Measurements from ENCODE around the gene ENOX1. TPM values are rescaled to one million over a fixed set of nuclear protein-coding genes. Genes with fewer than 3 reads are reported as not detected.

Gene ENOX1
- total RNA-seq, 2 donors from 2014 or later, result 0.22 to 1.4 TPM

- Histone ChIP-seq H3K4me3 (no peak overlapping the region), H3K27ac (no peak overlapping the region), H3K9me3 (no peaks in the 10 kb centered on the region), H3K4me1 (no peaks in the 10 kb centered on the region), H3K9ac (ENCODE audit: low read depth in 2 of 2, low read length in 2 of 2) (no peak overlapping the region), H3K27me3 (no peaks in the 10 kb centered on the region), H3K36me3 (no peaks in the 10 kb centered on the region)
- no peak for TF ChIP-seq CTCF (IDR thresholded peaks at IDR 0.05)
- intact Hi-C loops (cut with DNase I), result no loop called here
- DNase-seq, result no peak
Observed at GRCh38 chr13:43464578-43465264, 322.1 kb downstream of the ENOX1 start.

- no peaks in the 10 kb centered on the region for H3K4me1 ChIP-seq
- no peak overlapping the region for H3K4me3 ChIP-seq
- intact Hi-C loops (cut with DNase I), result no loop called here
- H3K36me3 ChIP-seq, result no peaks in the 10 kb centered on the region
- no peaks in the 10 kb centered on the region for H3K27me3 ChIP-seq
- no peak overlapping the region for H3K9ac ChIP-seq (ENCODE audit: low read depth in 2 of 2, low read length in 2 of 2)
- TF ChIP-seq CTCF (IDR thresholded peaks at IDR 0.05), result no peak
- DNase-seq, result no peak
- no peaks in the 10 kb centered on the region for H3K9me3 ChIP-seq
- no peak overlapping the region for H3K27ac ChIP-seq
Observed at GRCh38 chr13:43448605-43449336, 338.0 kb downstream of the ENOX1 start.

GRCh38 chr13:43446126-43446525 lies 340.6 kb downstream of the ENOX1 start:
- Histone ChIP-seq H3K4me1 (no peaks in the 10 kb centered on the region), H3K36me3 (no peaks in the 10 kb centered on the region), H3K27ac (no peak overlapping the region), H3K4me3 (no peak overlapping the region), H3K27me3 (no peaks in the 10 kb centered on the region), H3K9me3 (no peaks in the 10 kb centered on the region), H3K9ac (ENCODE audit: low read depth in 2 of 2, low read length in 2 of 2) (no peak overlapping the region)
- no peak for DNase-seq
- no peak for TF ChIP-seq CTCF (IDR thresholded peaks at IDR 0.05)
- intact Hi-C loops (cut with DNase I), result no loop called here

GRCh38 chr13:43445668-43446067 lies 341.1 kb downstream of the ENOX1 start:
- Histone ChIP-seq H3K4me3 (no peak overlapping the region), H3K9me3 (no peaks in the 10 kb centered on the region), H3K9ac (ENCODE audit: low read depth in 2 of 2, low read length in 2 of 2) (no peak overlapping the region), H3K4me1 (no peaks in the 10 kb centered on the region), H3K27ac (no peak overlapping the region), H3K36me3 (no peaks in the 10 kb centered on the region), H3K27me3 (no peaks in the 10 kb centered on the region)
- no peak for TF ChIP-seq CTCF (IDR thresholded peaks at IDR 0.05)
- intact Hi-C loops (cut with DNase I), result no loop called here
- no peak for DNase-seq

GRCh38 chr13:43444081-43444480 lies 342.7 kb downstream of the ENOX1 start:
- H3K9me3 ChIP-seq, result no peaks in the 10 kb centered on the region
- no peak overlapping the region for H3K9ac ChIP-seq (ENCODE audit: low read depth in 2 of 2, low read length in 2 of 2)
- no peaks in the 10 kb centered on the region for H3K36me3 ChIP-seq
- H3K4me3 ChIP-seq, result no peak overlapping the region
- no peak for DNase-seq
- no peak for TF ChIP-seq CTCF (IDR thresholded peaks at IDR 0.05)
- no peaks in the 10 kb centered on the region for H3K27me3 ChIP-seq
- H3K27ac ChIP-seq, result no peak overlapping the region
- H3K4me1 ChIP-seq, result no peaks in the 10 kb centered on the region
- intact Hi-C loops (cut with DNase I), result no loop called here

All from colonic mucosa (tissue), 4 donors.